Neutrophil (primary cell): ENCODE results near the gene ZNF619.

Source experiments
- H3K27ac ChIP-seq: fragments of 200-600 bp; sonication (generic); 2 replicates; pipeline ENCODE4 v1.5.1; 2016; ENCODE audit warnings: mild to moderate bottlenecking, moderate library complexity
- H3K27me3 ChIP-seq: fragments of 200-600 bp; sonication (generic); 2 replicates; pipeline ENCODE4 v1.6.0; 2016; ENCODE audit warnings: mild to moderate bottlenecking
- H3K36me3 ChIP-seq: fragments of 200-600 bp; sonication (generic); 2 replicates; pipeline ENCODE4 v1.5.1; 2017
- H3K4me1 ChIP-seq, 2 experiments: fragments of 200-600 bp in 1 of 2; sonication (generic) in 1 of 2; 1 replicate in 1 of 2; 2 replicates in 1 of 2; pipeline versions ENCODE4 v1.5.1 to v1.6.1; 2013 to 2016; ENCODE audit warnings: low read depth in 1 of 2, low read length in 1 of 2, mild to moderate bottlenecking in 1 of 2, moderate library complexity in 1 of 2; ENCODE audit not compliant: control insufficient read depth in 1 of 2, insufficient read depth in 1 of 2
- H3K4me3 ChIP-seq, 2 experiments: fragments of 200-600 bp in 1 of 2; sonication (generic) in 1 of 2; 1 replicate in 1 of 2; 2 replicates in 1 of 2; pipeline ENCODE4 v1.5.1; 2013 to 2016; ENCODE audit warnings: low read depth in 1 of 2, low read length in 1 of 2, mild to moderate bottlenecking in 1 of 2, moderate library complexity in 1 of 2
- H3K9me3 ChIP-seq: fragments of 200-600 bp; sonication (generic); 2 replicates; pipeline ENCODE4 v1.5.1; 2016
- TF ChIP-seq, protein P1 (sequence below): fragments of 200-600 bp; sonication (generic); IDR thresholded peaks from 2 replicates; pipeline ENCODE4 v1.5.1; 2016; ENCODE audit warnings: antibody characterized with exemption

The ZNF619 gene

DNA sequence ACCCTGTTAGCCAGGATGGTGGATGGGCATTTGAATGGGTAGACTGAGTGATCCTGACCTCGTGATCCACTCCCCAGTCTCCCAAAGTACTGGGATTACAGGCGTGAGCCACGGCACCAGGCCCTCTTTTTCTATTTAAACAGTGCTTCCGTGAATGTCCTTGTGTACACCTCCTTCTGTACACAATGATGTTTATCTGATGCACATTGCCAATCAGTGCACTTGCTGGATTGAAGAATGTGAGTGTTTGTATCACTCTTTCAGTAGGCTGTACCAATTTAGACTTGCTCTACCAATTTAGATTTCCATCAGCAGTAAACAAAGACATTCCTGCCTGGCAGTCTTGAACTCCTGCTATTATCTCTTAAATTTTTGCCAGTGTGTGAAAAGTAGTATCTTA is 8.9 kb upstream of the ZNF619 start:
- no peaks in the 10 kb centered on the region for H3K9me3 ChIP-seq
- H3K36me3 ChIP-seq = peaks cover 18% of the 10 kb centered on the region
- H3K4me3 ChIP-seq = no peak overlapping the region
- H3K27me3 ChIP-seq = no peaks in the 10 kb centered on the region
- H3K4me1 ChIP-seq = no peaks in the 10 kb centered on the region
- no peak overlapping the region for H3K27ac ChIP-seq
- TF ChIP-seq, protein P1, sequence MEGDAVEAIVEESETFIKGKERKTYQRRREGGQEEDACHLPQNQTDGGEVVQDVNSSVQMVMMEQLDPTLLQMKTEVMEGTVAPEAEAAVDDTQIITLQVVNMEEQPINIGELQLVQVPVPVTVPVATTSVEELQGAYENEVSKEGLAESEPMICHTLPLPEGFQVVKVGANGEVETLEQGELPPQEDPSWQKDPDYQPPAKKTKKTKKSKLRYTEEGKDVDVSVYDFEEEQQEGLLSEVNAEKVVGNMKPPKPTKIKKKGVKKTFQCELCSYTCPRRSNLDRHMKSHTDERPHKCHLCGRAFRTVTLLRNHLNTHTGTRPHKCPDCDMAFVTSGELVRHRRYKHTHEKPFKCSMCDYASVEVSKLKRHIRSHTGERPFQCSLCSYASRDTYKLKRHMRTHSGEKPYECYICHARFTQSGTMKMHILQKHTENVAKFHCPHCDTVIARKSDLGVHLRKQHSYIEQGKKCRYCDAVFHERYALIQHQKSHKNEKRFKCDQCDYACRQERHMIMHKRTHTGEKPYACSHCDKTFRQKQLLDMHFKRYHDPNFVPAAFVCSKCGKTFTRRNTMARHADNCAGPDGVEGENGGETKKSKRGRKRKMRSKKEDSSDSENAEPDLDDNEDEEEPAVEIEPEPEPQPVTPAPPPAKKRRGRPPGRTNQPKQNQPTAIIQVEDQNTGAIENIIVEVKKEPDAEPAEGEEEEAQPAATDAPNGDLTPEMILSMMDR = no peak

DNA sequence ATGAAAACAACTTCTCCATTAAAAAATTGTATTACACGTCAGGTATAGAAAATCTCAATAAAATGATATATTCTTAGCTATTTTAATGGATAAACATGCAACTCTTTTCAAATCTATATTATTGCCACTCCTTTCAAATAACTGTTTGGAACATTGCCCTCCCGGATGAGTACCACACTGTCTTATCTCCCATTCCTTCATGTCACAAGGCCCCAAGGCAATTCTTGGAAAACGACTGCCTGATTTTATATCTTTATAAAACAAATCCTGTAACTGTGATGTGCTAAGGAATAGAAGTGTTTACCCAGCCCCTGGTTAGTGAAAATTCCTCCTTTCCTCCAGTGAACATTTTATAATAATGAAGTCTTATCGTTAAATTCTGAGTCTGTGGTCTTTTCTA is 6.2 kb upstream of the ZNF619 start:
- Histone ChIP-seq H3K9me3 (no peaks in the 10 kb centered on the region), H3K36me3 (no peaks in the 10 kb centered on the region), H3K27me3 (no peaks in the 10 kb centered on the region), H3K27ac (no peak overlapping the region), H3K4me1 (no peaks in the 10 kb centered on the region), H3K4me3 (no peak overlapping the region)
- TF ChIP-seq, protein P1 = no peak

DNA sequence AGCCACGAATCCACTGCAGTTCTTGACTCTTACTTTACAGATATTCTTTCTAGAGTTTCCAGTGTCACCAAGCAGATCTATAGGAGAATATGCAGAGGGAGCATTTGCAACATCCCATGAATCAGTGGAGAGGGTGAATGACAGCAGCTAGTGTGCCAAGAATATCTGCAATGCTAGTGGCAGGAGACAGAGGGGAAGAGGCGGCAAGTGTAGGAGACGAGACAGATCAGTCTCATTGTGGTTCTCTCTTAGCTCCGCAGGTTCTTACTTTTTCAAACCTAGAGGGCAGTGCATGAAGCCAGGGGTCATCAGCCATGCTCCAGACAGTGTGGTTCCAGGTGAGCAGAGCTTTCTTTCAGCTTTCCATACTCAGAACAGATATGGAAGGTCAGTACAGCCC is 744 bp downstream of the ZNF619 start:
- peak overlapping the region; percentile 63 to 83 for H3K4me3 ChIP-seq
- H3K27ac ChIP-seq = no peak overlapping the region
- no peaks in the 10 kb centered on the region for H3K9me3 ChIP-seq
- H3K4me1 ChIP-seq = peaks cover 10 to 13% of the 10 kb centered on the region in 2 experiments
- no peaks in the 10 kb centered on the region for H3K27me3 ChIP-seq
- TF ChIP-seq, protein P1 = no peak
- H3K36me3 ChIP-seq = peaks cover 35% of the 10 kb centered on the region

DNA sequence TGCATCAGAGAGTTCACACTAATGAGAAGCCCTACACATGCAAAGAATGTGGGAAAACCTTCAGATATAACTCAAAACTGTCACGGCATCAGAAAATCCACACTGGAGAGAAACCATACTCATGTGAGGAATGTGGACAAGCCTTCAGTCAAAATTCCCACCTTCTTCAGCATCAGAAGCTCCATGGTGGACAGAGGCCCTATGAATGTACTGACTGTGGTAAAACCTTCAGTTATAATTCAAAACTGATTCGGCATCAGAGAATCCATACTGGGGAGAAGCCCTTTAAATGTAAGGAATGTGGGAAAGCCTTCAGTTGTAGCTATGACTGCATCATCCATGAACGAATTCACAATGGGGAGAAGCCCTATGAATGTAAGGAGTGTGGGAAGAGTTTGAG is 10.2 kb downstream of the ZNF619 start:
- no peak overlapping the region for H3K27ac ChIP-seq
- H3K4me3 ChIP-seq = no peak overlapping the region
- no peaks in the 10 kb centered on the region for H3K9me3 ChIP-seq
- no peaks in the 10 kb centered on the region for H3K27me3 ChIP-seq
- TF ChIP-seq, protein P1 = no peak
- no peaks in the 10 kb centered on the region for H3K4me1 ChIP-seq
- peaks cover 55% of the 10 kb centered on the region for H3K36me3 ChIP-seq

DNA sequence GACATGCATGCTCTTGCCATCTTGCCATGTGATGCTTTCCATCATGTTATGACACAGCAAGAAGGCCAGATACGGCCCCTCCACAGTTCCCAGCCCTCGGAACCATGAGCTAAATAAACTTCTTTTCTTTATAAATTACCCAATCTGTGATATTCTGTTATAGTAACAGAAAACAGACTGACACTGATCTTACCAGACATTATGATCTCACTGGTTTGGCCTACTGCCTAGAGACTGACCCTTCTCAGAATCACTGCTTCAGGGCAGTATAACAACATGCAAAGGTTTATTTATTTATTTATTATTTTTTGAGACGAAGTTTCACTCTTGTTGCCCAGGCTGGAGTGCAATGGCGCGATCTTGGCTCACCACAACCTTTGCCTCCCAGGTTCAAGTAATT is 14.0 kb downstream of the ZNF619 start:
- Histone ChIP-seq H3K4me3 (no peak overlapping the region), H3K4me1 (no peaks in the 10 kb centered on the region), H3K36me3 (peaks cover 19% of the 10 kb centered on the region), H3K9me3 (no peaks in the 10 kb centered on the region), H3K27ac (no peak overlapping the region), H3K27me3 (no peaks in the 10 kb centered on the region)
- TF ChIP-seq, protein P1 = no peak

DNA sequence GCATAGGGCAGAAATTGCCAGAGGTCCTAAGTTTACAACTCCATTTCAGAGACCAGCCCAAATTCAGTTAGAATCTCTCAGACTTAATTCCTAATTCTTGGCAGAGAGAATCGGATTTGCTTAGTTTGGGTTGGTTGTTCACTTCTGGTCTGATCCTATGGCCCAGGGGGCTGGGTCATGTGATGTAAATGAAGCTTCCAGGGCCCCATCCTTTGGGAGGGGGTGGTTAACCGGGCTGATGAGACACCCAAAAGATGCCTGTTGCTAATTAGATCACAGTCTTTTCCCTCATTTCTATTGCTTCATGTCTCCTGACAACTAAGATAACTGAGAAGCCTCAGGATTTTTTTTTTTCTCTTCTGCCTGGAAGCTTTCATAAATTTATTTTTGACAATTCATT is 17.8 kb downstream of the ZNF619 start:
- no peaks in the 10 kb centered on the region for H3K4me1 ChIP-seq
- no peak overlapping the region for H3K4me3 ChIP-seq
- no peaks in the 10 kb centered on the region for H3K9me3 ChIP-seq
- no peak overlapping the region for H3K27ac ChIP-seq
- H3K27me3 ChIP-seq = no peaks in the 10 kb centered on the region
- TF ChIP-seq, protein P1 = no peak
- no peaks in the 10 kb centered on the region for H3K36me3 ChIP-seq
